Measurements from ENCODE around the gene NPAS2.

The NPAS2 gene

DNA sequence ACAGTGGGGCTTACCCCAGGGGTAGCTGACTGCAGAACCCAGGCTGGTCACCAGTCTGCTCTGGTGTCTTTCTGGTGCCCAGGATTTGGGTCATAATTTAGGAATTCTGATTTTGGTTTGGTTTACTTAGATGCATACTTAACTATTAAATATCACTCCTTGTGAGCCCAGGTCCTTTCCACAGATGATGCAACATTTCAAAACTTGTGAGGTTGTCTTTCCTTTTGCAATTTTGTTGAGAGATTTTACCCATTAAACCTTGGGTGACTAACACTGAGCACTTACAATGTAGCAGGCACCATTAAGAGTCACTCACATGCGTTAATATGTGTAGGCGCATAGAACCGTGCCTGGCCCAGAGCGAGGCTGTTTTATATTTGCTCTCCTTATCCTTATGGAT, 120.3 kb downstream of the NPAS2 start:
- DNase-seq (ENCODE audit: low read depth in 2 of 2), result no peak

DNA sequence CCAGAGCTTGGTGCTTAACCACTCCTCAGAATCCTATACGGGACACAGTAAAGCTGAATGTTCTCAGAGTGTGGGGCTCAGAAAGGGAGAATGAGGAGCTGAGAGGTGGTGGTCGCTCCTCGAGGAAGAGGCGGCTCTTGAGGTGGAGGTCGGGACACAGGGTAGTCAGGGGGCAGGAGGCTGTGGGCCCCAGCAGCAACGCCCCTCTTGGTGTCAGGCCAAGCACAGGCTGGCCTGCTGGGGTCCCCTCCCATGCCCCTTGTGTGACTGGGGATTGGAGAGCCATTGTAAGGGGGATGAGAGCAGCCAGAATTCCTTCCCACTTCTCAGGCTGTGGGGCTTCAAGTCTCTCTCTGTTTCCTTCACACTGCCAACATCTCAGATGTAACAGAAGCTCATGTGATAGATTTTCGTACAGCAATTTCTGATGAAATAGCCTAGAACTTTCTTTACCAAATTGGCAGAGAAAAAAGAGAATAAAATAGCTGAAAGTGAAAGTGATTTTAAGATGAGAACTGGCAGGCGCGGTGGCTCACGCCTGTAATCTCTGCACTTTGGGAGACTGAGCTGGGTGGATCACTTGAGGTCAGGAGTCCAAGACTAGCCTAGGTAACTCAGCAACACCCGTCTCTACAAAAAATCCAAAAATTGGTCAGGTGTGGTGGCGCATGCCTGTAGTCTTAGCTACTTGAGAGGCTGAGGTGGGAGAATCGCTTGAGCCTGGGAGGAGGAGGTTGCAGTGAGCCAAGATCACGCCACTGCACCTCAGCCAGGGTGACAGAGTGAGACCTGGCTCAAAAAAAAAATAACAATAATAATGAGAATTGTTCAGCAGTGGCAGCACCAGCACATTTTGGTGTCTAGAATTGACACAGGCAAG, 121.1 kb downstream of the NPAS2 start:
- no peak for DNase-seq (ENCODE audit: low read depth in 2 of 2)

GRCh38 chr2:100941646-100942240, 121.8 kb downstream of the NPAS2 start:
- DNase-seq (ENCODE audit: low read depth in 2 of 2), result no peak

DNA sequence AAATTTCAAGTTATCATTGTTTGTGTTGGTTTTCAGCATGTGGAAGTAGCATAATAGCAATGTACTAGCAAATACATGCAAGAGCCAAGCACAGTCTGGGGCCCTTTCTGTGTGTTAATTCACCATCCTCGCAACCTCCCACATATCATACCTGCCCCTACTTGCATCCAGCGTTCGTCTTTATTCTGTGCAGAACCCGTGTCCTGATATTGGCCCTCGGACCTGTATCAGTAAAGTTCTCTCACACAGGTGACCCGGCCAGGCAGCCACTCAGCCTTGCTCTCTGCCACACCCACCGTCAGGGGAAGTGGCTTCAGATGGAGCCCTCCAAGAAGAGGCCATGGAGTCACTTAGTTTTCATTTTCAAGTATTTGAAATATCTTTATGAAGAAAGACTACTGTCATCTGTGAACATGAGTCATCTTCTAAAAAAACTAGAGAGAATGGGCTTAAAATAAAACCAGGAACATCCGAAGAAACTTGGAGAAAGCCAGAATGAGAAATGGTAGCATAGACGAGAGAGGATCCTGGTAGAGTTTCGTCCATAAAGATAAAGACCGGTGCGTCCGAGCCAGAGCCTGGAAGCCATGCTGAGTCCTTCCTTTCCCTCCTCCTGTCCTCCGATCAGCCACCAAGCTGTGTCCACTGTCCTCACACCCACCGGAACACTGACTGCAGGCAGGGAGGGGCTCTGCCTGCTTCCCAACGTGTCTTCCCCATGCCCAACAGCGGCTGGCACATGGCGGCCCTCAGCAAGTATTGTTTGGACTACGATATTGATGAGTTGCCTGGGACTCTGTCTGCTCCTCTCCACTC, 124.9 kb downstream of the NPAS2 start:
- no peak for DNase-seq (ENCODE audit: low read depth in 2 of 2)

DNA sequence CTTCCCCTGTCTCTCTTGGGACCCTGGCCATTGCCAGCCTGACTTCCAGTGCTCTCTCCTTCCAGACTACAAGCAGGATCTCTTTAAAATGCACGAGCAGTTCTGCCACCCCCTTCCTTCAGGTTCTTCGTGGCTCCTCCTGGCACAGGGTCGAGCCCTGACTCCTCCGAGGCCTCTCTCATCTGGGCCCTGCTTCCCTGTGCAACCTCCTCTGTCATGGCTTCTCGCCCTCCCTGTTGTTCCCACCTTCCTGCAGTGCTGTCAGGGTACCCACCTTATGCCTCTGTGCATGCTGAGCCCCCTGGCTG, 125.4 kb downstream of the NPAS2 start:
- DNase-seq (ENCODE audit: low read depth in 2 of 2), result no peak

GRCh38 chr2:100945930-100946607, 126.1 kb downstream of the NPAS2 start:
- DNase-seq (ENCODE audit: low read depth in 2 of 2), result no peak

DNA sequence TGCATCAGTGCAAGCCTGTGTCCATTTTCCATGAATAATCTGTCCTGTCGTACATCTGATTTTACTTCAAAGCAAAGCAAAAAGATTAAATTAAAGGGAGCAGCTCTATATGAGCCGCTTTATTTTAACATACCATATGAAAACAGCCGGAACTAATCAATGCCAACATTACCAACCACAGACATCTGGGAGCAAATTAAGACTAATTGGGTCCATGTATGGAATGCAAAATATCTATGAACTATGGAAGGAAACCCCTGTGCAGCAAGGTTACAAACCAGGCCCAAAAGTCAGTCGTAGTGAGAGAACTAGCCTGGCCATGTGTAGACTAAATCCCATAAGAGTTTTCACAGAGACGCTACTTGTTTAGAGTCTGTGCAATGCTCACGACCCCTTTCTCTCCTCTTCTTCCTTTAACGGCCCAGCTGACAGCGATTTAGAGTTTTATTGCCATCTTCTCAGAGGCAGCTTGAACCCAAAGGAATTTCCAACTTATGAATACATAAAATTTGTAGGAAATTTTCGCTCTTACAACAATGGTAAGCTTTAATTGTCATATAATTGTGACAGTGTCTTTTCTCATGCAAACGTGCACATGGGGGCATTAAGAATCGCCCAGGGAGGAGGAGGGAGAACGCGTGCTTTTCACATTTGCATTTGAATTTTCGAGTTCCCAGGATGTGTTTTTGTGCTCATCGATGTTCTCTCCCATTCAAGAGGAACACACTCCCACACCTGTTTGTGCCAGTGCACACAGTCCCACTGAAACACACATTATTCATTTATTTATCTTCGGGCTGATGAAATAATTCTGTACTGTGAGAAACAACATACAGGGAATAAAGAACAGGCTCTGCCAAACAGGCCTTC, 129.2 kb downstream of the NPAS2 start:
- no peak for DNase-seq (ENCODE audit: low read depth in 2 of 2)

GRCh38 chr2:100952512-100952911, 132.6 kb downstream of the NPAS2 start:
- DNase-seq (ENCODE audit: low read depth in 2 of 2), result no peak

GRCh38 chr2:100953406-100954043, 133.6 kb downstream of the NPAS2 start:
- DNase-seq (ENCODE audit: low read depth in 2 of 2), result no peak

DNA sequence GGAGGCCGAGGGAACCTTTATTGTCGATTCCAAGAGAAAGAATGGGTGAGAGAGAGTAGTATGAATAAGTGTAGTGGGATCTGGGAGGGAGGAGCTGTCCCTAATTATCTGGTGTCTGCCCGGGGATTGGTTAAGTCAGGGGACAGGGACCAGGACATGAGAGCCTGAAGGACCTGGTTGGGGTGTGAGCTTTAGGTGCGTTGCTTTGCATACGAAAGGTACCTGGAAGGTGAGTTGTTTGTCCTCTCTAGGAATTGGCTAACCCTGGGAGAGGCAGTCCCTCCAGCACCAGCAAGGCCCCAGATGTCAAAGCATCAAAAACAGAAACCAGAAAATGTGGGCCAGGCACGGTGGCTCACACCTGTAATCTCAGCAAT, 134.1 kb downstream of the NPAS2 start:
- no peak for DNase-seq (ENCODE audit: low read depth in 2 of 2)

DNA sequence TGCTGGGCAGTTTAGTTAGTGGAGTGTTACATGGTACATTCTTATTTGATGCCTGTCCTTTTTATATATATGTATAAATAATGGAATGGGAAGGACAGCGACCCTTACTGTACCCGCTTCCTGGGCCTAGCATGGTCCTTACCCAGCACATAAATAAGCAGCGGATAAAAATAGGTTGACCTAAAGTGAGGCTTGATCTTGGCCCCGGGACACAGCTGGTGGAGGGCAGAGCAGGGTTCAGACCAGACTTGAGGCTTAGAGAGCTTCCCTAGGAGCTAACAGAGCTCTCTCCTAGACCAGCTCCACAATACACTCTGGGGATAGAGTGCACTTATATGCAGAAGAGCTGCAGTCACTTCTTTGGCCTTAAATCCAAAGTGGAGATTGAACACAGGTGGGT, 135.3 kb downstream of the NPAS2 start:
- no peak for DNase-seq (ENCODE audit: low read depth in 2 of 2)

- DNase-seq (ENCODE audit: low read depth in 2 of 2), result no peak
Measured at GRCh38 chr2:100956081-100956480, 136.1 kb downstream of the NPAS2 start.

DNA sequence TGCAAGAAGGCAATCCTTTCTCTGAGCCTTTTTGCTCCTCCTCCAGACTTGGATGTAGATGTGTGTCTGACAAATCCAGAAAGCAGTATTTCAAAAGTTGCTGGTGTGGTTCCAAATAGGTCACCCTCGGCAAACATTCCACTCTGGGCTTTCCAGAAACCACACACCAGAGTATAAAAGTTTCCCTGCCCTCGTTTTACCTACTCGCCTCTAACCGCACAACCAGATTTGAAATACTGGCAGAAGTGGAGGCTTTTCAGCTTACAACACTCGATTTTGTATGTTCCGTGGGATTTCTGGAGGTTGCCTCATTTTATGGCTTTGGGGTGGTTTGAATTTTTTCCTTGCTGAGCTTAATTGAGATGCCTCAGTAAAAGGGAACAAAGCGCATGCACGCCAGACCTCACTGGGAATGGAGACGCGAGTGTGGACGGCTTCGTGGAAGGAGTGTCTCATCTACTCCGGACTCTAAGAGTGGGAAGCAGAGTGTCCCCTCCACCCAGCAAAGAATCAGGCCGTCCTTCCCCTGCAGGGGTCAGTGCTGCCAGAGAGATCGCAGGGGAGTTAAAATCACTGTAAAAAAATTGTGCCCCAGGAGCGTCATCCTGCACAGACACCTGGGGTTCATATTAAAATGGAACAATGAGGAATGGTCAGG, 138.2 kb downstream of the NPAS2 start:
- DNase-seq (ENCODE audit: low read depth in 2 of 2), result no peak

GRCh38 chr2:100959225-100959880, 139.4 kb downstream of the NPAS2 start:
- no peak for DNase-seq (ENCODE audit: low read depth in 2 of 2)

GRCh38 chr2:100960688-100961087, 140.7 kb downstream of the NPAS2 start:
- no peak for DNase-seq (ENCODE audit: low read depth in 2 of 2)

DNA sequence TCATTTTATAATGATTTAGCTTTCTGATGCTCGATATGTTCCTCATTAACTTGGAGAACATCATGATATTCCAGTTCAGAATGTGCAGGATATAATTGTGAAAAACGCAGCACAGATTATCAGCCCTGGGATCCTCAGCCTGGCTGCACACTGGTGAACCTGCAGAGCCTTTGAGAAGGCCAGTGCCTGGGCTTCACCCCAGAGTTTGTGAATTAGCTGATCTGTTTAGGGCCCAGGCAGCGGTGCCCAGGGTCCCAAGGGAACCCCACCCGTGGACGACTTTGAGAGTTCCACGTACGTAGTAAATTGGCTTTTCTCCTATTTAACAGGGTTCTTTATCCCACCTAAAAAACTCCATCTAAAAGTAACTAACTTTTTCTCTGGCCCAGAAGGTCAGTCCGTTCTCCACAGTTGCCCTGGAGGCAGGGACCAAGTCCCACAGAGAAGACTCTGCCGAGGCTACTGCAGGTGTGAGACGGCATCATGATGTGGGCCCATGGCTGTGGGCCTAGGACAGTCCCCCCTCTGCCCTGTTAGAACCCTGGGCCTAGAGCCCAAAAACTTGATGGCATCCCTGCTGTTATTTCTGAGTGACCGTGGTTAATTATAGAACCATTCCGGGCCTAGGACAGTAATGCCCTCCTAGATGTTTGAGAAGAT, 142.6 kb downstream of the NPAS2 start:
- no peak for DNase-seq (ENCODE audit: low read depth in 2 of 2)

DNA sequence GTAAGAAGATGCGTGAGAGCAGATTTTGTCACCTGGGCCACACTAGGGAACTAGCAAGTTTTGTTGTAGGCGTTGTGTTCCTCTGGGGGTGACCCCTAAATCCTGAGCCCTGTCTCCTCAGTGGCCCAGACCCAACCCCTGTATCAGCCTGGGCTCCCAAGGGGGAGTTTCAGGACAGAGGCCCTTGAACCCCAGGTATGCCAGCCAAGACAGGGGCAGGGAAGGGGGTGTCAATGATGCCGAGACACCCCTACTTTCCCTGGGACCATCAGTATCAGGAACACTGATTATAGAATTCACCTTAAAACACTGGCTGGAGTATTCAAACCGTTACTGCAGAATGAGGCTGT, 143.1 kb downstream of the NPAS2 start:
- DNase-seq (ENCODE audit: low read depth in 2 of 2), result no peak

- DNase-seq (ENCODE audit: low read depth in 2 of 2), result no peak
Measured at GRCh38 chr2:100964222-100964621, 144.3 kb downstream of the NPAS2 start.

DNA sequence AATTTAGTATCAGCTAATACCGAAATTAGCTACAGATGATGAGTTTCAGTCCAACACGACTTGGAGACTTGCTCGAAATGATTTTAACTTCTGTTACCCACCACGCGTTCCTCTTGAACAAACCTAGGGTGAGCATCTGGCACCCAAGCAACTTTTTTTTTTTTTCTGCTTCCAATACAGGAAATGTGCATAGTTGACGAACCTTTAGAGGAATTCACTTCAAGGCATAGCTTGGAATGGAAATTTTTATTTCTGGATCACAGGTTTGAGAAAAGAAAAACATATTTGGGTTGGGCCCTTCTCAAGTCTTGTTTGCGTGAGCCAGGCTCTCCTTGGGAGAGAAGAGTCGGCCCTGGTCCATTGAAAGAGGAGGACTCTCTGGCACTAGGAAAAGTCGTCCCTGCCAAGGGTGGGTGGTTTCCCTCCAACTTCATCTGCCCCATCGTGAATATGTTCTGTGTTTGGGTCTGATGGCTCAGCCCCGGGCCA, 144.8 kb downstream of the NPAS2 start:
- DNase-seq (ENCODE audit: low read depth in 2 of 2), result no peak

Data from stimulated activated CD4-positive, alpha-beta T cell treated with anti-CD3 and anti-CD28 coated beads, Interleukin-1b, Interleukin-23, amount 100 ng/mL, for 1 hour (primary cell).